Ascending aorta (tissue), 2 donors: Measurements from ENCODE around the gene ALOX15. TPM values are rescaled to one million over a fixed set of nuclear protein-coding genes. Genes with fewer than 3 reads are reported as not detected.
"Not testable (repeated sequence)": the region's sequence is repeated elsewhere in the genome, so short reads cannot be mapped to it uniquely, and the experiment has no call there.

Source experiments
- DNase-seq, 2 donors: peaks; one replicate each; pipeline ENCODE4 v3.0.0-alpha.2; 2019; ENCODE audit warnings: low spot score in 2 of 2
- H3K27ac ChIP-seq, 2 donors: fragments of 200-600 bp; sonication (generic); one replicate each; pipeline ENCODE4 v1.5.1; 2016 to 2017; ENCODE audit warnings: mild to moderate bottlenecking in 1 of 2
- H3K27me3 ChIP-seq: fragments of 200-600 bp; sonication (generic); one replicate; pipeline ENCODE4 v1.5.1; 2017
- H3K36me3 ChIP-seq, 2 donors: fragments of 200-600 bp; sonication (generic); one replicate each; pipeline ENCODE4 v1.5.1; 2016
- H3K4me1 ChIP-seq, 2 donors: fragments of 200-600 bp; sonication (generic); one replicate each; pipeline ENCODE4 v1.5.1; 2016 to 2017; ENCODE audit warnings: mild to moderate bottlenecking in 1 of 2
- H3K4me3 ChIP-seq, 2 donors: fragments of 200-600 bp; sonication (generic); one replicate each; pipeline ENCODE4 v1.5.1; 2016 to 2017; ENCODE audit warnings: mild to moderate bottlenecking in 1 of 2
- H3K9me3 ChIP-seq, 2 donors: fragments of 200-600 bp; sonication (generic); one replicate each; pipeline ENCODE4 v1.5.1; 2016
- CTCF ChIP-seq, 3 experiments: fragments of 200-600 bp in 2 of 3; fragments of 450-650 bp in 1 of 3; sonication (generic) in 2 of 3; IDR thresholded peaks; one replicate each; pipeline ENCODE4 v1.5.1; 2016 to 2019; ENCODE audit warnings: antibody characterized with exemption in 3 of 3, mild to moderate bottlenecking in 1 of 3, moderate library complexity in 1 of 3
- intact Hi-C: fragments of 100-400 bp; cut with DNase I; formaldehyde crosslinking; loops from one replicate; pipeline ENCODE4 v1.15.1; 2023
- total RNA-seq: library from RNA; depleted of rRNA; stranded (reverse); fragments of >200 nt; gene quantifications from one replicate; pipeline ENCODE4 v1.1.0, GENCODE V29; 2016

The ALOX15 gene
- total RNA-seq, 1 donor from 2014 or later, result not detected

- no peak overlapping the region for H3K27ac ChIP-seq
- DNase-seq, result no peak
- intact Hi-C loops, result no loop called here
Observed at GRCh38 chr17:4592240-4593005, 49.1 kb downstream of the ALOX15 start.

DNA sequence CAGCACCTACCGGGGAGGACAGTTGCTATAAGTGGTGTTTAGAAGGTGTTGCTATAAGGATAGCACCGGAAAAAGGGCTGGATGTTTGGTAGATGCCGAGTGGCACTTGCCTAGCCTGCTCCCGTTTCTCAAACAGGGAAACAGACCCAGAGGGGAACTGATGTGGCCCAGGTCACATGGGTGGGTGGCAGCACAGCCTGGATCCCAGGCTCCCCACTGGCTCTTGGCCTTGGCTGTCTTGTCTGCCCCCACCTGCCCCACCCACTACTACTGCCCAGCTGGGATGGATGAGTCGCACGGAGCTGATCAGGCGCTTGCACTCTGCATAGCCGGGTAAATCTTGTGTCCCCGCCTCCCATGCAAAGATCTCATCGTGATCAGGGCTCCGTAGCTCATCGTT is 49.9 kb downstream of the ALOX15 start:
- intact Hi-C loops, result no loop called here
- no peaks in the 10 kb centered on the region for H3K27me3 ChIP-seq
- TF ChIP-seq CTCF (IDR thresholded peaks at IDR 0.05), result no peak
- H3K4me3 ChIP-seq, result no peak overlapping the region
- no peaks in the 10 kb centered on the region for H3K36me3 ChIP-seq
- no peaks in the 10 kb centered on the region for H3K9me3 ChIP-seq
- no peak for DNase-seq
- H3K27ac ChIP-seq, result no peak overlapping the region
- H3K4me1 ChIP-seq, result no peaks in the 10 kb centered on the region

More at GRCh38 chr17:4592240-4593005, 49.1 kb downstream of the ALOX15 start:
- H3K36me3 ChIP-seq, result no peaks in the 10 kb centered on the region
- H3K27me3 ChIP-seq, result no peaks in the 10 kb centered on the region
- TF ChIP-seq CTCF (IDR thresholded peaks at IDR 0.05), result no peak
- no peak overlapping the region for H3K4me3 ChIP-seq
- no peaks in the 10 kb centered on the region for H3K9me3 ChIP-seq
- no peaks in the 10 kb centered on the region for H3K4me1 ChIP-seq

- DNase-seq, result no peak
- TF ChIP-seq CTCF (IDR thresholded peaks at IDR 0.05), result no peak
Observed at GRCh38 chr17:4590981-4591453, 50.5 kb downstream of the ALOX15 start.

DNA sequence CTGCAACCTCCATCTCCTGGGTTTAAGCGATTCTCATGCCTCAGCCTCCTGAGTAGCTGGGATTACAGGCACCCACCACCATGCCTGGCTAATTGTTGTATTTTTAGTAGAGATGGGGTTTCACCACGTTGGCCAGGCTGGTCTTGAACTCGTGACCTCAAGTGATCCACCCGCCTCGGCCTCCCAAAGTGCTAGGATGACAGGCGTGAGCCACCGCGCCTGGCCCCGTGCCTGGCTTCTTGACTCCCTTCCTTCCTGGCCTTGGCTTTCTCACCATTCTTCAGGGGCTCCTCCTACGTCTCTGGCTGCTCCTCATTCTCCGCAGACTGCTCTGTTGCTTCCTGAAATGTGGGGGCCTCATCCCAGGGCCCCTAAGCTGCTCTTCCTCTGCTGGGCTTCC is 51.4 kb downstream of the ALOX15 start:
- DNase-seq, H3K9me3 ChIP-seq, H3K36me3 ChIP-seq, H3K4me3 ChIP-seq, H3K27me3 ChIP-seq, intact Hi-C loops, H3K4me1 ChIP-seq, H3K27ac ChIP-seq: not testable (repeated sequence)

More at GRCh38 chr17:4590981-4591453, 50.5 kb downstream of the ALOX15 start:
- no peak overlapping the region for H3K4me3 ChIP-seq
- no peaks in the 10 kb centered on the region for H3K36me3 ChIP-seq
- H3K4me1 ChIP-seq, result no peaks in the 10 kb centered on the region
- intact Hi-C loops, result no loop called here
- no peak overlapping the region for H3K27ac ChIP-seq
- no peaks in the 10 kb centered on the region for H3K27me3 ChIP-seq
- no peaks in the 10 kb centered on the region for H3K9me3 ChIP-seq

- TF ChIP-seq CTCF (IDR thresholded peaks at IDR 0.05), result no peak
- intact Hi-C loops, result no loop called here
- H3K4me3 ChIP-seq, result no peak overlapping the region
- H3K4me1 ChIP-seq, result peaks cover under 1 to 8% of the 10 kb centered on the region in 2 donors
- no peak overlapping the region for H3K27ac ChIP-seq
- peaks cover 13% of the 10 kb centered on the region for H3K27me3 ChIP-seq
- no peaks in the 10 kb centered on the region for H3K9me3 ChIP-seq
- no peak for DNase-seq
- no peaks in the 10 kb centered on the region for H3K36me3 ChIP-seq
Observed at GRCh38 chr17:4588898-4589625, 52.4 kb downstream of the ALOX15 start.

GRCh38 chr17:4588391-4588790 is 53.1 kb downstream of the ALOX15 start:
- Histone ChIP-seq H3K4me1 (peaks cover 2 to 9% of the 10 kb centered on the region in 2 donors), H3K4me3 (no peak overlapping the region), H3K27ac (no peak overlapping the region), H3K27me3 (peaks cover 14% of the 10 kb centered on the region), H3K9me3 (no peaks in the 10 kb centered on the region), H3K36me3 (no peaks in the 10 kb centered on the region)
- intact Hi-C loops, result no loop called here
- TF ChIP-seq CTCF (IDR thresholded peaks at IDR 0.05), result no peak
- DNase-seq, result no peak
